GM19397 (cell line): ENCODE results near the gene PTGER1.
"Not testable (repeated sequence)": the region's sequence is repeated elsewhere in the genome, so short reads cannot be mapped to it uniquely, and the experiment has no call there.

Experiments
- ATAC-seq: cut with Tn5 transposase; IDR thresholded peaks from one replicate; pipeline ENCODE4 v1.9.1; 2021; ENCODE audit warnings: mild to moderate bottlenecking, moderate library complexity; ENCODE audit not compliant: unreplicated experiment

Gene PTGER1, protein sequence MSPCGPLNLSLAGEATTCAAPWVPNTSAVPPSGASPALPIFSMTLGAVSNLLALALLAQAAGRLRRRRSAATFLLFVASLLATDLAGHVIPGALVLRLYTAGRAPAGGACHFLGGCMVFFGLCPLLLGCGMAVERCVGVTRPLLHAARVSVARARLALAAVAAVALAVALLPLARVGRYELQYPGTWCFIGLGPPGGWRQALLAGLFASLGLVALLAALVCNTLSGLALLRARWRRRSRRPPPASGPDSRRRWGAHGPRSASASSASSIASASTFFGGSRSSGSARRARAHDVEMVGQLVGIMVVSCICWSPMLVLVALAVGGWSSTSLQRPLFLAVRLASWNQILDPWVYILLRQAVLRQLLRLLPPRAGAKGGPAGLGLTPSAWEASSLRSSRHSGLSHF

GRCh38 chr19:14475251-14476073, at the start of gene PTGER1:
TSS of gene PTGER1 (minus strand) at chr19:14475354. CDS start at chr19:14474320, 1,034 bp downstream.
- ATAC-seq: no peak

DNA sequence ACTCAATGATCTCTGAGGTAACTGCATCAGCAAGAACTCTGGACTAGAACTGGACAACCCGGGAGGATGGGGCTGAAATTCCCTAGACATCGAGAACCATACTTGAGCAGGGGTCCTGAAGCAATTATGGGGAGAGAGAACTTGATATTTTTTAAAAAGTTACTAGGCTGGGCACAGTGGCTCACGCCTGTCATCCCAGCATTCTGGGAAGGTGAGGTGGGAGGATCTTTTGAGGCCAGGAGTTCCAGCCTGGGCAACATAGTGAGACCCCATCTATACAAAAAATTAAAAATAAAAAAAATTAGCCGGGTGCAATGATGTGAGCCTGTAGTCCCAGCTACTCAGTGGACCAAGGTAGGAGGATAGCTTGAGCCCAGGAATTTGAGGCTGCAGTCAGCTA, 45.4 kb upstream of the PTGER1 start:
- no peak for ATAC-seq

DNA sequence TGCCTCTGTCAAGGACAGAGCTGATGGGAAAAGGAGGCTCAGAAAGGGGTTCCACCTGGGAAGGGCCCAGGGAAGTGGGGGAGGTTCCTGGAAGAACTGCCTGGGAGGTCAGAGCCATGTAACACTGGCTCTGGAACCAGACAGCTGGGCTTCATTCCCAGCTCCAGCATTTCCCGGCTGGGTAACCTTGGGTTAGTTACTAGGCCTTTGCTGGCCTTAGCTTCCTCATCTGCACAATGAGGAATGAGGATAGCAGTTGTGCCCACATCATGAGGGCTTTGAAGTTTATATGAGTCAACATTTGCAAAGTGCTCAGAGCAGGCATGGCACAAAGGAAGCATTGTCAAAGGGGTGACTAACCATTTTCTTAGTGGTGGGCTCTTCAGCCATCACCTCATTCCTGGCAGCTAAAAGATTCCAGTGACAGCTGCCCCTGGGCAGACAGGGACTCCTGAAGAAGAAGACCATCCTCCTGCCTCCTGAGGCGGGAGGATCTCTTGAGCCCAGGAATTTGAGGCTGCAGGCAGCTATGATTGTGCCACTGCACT, 44.8 kb upstream of the PTGER1 start:
- ATAC-seq: no peak

GRCh38 chr19:14519245-14519859, 44.2 kb upstream of the PTGER1 start:
- ATAC-seq: no peak

DNA sequence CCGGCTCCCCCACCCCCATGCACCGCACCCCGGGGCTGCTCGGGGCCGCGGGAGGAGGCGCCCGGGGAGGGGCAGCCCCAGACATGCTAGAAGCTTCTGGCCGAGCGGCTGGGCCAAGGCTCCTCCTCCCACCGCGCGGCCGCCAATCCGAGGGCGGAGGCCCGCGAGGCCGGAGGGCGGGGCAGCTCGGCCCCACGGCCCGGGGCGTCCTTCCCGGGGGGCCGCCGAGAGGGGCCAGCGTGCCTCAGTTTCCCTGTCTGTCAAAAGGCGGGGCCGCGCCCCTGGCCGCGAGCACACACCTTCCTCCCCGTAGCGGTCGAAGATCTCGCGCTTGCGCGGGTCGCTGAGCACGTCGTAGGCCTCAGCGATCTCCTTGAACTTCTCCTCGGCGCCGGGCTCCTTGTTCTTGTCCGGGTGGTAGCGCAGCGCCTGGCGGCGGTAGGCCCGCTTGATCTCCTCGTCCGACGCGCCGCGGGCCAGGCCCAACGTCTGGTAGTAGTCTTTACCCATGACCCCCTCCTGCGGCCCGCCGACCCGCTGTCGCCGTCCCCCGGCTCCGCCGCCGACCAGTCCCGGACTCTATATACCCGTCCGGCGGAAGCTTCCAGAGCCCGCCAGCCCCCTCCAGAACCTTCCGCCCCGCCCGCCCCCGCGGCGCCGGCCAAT, 42.8 kb upstream of the PTGER1 start, which contains the start of gene DNAJB1:
TSS of gene DNAJB1 (minus strand) at position 558 of the 666 bp plus-strand sequence. CDS start at position 510, 48 bp downstream.
- ATAC-seq: peak; percentile 68

DNA sequence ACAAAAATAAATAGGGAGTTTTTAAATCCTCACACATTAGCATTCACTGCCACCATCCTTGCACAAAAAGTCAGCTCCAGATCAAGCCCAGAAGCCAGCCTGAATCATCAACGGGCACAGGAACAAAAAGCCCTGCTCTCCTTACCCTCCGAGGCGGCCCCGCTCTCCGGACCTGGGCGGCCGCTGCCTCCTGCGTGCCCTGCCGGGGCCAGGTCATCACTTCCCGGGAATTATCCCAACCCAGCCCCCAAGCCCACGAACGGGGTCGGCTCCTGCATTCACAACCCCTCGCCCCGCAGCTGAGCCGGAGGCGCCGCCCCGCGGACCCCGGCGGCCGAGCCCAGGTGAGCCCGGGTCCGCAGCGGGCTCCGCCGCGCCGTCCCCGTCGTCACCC, 42.3 kb upstream of the PTGER1 start:
- ATAC-seq: no peak

DNA sequence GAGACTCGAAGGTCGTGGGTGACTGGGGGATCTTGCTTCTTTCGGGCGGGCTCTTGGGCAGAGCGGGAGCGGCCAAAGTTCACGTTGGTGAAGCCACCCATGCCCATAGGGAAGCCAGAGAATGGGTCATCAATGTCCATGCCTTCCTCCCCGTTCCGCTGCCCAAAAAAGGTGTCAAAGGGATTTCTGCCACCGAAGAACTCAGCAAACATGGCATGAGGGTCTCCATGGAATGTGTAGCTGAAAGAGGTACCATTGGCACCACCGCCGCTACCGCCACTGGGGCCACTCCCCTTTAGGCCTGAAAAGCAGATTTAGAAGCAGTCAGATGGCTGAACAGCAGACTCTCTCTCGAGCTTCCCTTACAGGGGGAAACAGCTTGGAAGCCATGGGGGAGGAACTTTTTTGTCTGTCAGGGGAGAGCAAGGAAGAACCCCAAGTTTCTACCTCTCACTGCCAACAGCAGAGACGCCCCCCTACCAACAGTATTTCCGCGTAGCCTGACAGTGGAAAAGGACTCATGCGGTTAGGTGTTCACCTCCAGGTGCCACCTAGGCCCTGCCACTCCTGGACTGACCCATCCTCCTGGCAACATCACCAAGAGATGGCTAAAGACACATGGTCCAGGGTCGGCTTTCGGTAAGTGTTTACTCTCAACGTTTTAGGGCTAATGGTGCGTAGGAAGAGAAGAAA, 41.7 kb upstream of the PTGER1 start:
- no peak for ATAC-seq

DNA sequence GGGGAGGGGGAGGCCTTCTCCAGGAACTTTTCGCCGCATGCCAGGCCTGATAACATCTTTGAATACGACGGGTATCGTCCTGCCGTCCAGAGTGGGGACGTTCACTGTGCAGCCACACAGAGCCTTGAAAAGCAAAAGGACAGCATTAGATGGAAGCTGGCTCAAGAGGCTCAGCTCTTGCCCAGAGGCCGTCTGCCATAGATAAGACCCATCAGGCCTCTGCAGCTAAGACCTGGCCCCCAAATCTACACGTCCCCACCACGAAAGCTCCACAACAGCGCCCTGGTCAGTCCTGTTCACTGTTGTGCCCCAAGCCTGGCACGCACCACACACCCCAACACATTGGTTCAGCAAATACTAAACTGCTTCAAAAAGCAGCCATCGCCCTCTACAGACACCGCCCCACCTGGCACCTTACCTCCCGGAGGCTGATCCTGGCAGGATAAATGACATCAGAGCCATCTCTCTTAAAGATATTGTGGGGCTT, 40.9 kb upstream of the PTGER1 start:
- ATAC-seq: no peak

GRCh38 chr19:14515501-14516047, 40.4 kb upstream of the PTGER1 start:
- no peak for ATAC-seq

GRCh38 chr19:14514215-14514863, 39.2 kb upstream of the PTGER1 start:
- ATAC-seq: no peak

DNA sequence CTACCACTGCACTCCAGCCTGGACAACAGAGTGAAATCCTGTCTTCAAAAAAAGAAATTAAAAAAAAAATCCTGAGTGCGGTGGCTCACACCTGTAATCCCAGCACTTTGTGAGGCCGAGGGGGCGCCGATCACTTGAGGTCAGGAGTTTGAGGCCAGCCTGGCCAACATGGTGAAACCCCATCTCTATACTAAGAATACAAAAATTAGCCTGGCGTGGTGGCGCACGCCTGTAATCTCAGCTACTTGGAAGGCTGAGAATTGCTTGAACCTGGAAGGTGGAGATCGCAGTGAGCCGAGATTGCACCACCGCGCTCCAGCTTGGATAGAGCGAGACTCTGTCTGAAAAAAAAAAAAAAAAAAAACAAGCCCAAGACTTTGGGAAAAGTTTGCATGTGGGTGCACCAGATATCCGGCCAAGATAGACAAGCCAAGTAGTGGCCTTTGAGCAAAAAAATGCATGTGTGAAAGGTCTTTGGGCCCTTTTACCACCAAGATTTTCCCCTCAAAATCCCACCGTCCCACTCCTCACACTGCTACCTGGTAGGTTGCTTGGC, 37.3 kb upstream of the PTGER1 start:
- no peak for ATAC-seq

DNA sequence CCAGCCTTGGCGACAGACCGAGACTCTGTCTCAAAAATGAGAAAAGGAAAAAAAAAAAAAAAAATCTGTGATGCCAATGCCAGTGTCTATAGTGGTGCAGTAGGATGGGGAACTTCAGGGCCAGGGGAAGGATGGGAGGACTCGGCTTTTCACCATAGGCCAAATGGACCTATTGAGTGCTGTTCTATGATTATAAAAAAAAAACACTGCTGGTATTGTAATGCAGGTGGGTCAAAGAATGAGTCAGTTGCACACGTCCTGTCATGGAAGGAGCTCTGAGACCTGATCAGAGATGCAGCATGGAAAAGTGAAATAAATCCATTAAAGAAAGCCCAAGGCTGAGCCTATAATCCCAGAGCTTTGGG, 36.1 kb upstream of the PTGER1 start:
- ATAC-seq: no peak

- no peak for ATAC-seq
Measured at GRCh38 chr19:14510311-14511228, 35.4 kb upstream of the PTGER1 start.

GRCh38 chr19:14507704-14508542, 32.8 kb upstream of the PTGER1 start:
- no peak for ATAC-seq

GRCh38 chr19:14505488-14506239, 30.5 kb upstream of the PTGER1 start:
- no peak for ATAC-seq

GRCh38 chr19:14504575-14504974, 29.4 kb upstream of the PTGER1 start:
- not testable (repeated sequence) for ATAC-seq
